ENCODE results near the gene HNMT.

DNA sequence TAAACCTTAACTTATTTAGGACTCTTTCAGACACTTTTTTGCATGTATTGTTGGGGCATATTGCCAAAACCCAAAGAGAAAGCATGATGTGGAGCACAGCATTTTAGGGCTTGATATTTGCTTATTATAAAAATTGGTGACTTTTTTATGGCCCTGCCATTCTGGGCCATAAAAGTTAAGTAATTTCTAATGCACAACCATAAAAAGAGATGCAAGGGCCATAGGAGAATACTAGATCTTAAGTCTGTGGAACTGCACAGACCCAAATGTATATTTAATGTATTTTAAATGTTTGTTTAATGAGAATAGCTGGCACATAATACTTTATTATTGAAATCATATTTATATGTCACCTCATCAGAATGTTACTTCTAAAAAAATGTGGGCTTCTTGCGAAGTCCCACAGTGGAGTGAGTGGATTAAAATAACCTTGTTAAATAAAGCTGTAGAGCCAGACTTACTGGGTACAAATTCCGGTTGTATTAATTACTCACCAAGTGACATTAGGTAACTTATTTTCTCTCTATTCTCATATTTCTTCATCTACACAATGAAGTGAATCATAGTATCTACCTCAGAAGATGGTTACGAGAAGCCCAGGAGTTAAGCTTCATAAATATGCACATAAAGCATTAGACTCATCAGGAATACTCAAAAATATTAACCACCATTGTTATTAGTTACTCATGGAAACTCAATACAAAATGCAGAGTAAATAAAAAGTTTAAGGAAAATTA is 52.2 kb downstream of the HNMT start:
- TF ChIP-seq, protein P1, sequence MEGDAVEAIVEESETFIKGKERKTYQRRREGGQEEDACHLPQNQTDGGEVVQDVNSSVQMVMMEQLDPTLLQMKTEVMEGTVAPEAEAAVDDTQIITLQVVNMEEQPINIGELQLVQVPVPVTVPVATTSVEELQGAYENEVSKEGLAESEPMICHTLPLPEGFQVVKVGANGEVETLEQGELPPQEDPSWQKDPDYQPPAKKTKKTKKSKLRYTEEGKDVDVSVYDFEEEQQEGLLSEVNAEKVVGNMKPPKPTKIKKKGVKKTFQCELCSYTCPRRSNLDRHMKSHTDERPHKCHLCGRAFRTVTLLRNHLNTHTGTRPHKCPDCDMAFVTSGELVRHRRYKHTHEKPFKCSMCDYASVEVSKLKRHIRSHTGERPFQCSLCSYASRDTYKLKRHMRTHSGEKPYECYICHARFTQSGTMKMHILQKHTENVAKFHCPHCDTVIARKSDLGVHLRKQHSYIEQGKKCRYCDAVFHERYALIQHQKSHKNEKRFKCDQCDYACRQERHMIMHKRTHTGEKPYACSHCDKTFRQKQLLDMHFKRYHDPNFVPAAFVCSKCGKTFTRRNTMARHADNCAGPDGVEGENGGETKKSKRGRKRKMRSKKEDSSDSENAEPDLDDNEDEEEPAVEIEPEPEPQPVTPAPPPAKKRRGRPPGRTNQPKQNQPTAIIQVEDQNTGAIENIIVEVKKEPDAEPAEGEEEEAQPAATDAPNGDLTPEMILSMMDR (conservative IDR thresholded peaks at IDR 0.05; ENCODE audit: low read length), result no peak
- no peak for TF ChIP-seq EZH2phosphoT487 (IDR thresholded peaks at IDR 0.05; ENCODE audit: borderline replicate concordance)

Measured in Loucy (cell line).